CD14-positive monocyte (primary cell): ENCODE measurements around the gene AJAP1. TPM values are rescaled to one million over a fixed set of nuclear protein-coding genes. Genes with fewer than 3 reads are reported as not detected.

Experiments used
- DNase-seq, 3 donors: peaks; one replicate each; pipeline ENCODE4 v3.0.0-alpha.2; 2011 to 2022
- H2AFZ ChIP-seq: 2 replicates; pipeline ENCODE4 v1.6.0; 2012; ENCODE audit warnings: mild to moderate bottlenecking, low read depth, low read length, inconsistent platforms; ENCODE audit not compliant: insufficient read depth, poor library complexity, severe bottlenecking
- H3K27ac ChIP-seq, 2 donors: 1 replicate in 1 of 2; 2 replicates in 1 of 2; pipeline ENCODE4 v1.5.1; 2012 to 2013; ENCODE audit warnings: low read length in 2 of 2, control low read depth in 1 of 2, inconsistent platforms in 1 of 2, low read depth in 1 of 2, mild to moderate bottlenecking in 1 of 2
- H3K27me3 ChIP-seq, 2 donors: one replicate each; pipeline versions ENCODE4 v1.6.0 to v1.6.1; 2011 to 2013; ENCODE audit warnings: low read length in 2 of 2; ENCODE audit not compliant: control insufficient read depth in 2 of 2, insufficient read depth in 2 of 2
- H3K36me3 ChIP-seq, 2 donors: replicated peaks in 1 of 2; 1 replicate in 1 of 2; 2 replicates in 1 of 2; pipeline versions ENCODE4 v1.5.1 to v1.6.1; 2012 to 2013; ENCODE audit warnings: low read length in 2 of 2, control low read depth in 1 of 2, inconsistent platforms in 1 of 2, mild to moderate bottlenecking in 1 of 2; ENCODE audit not compliant: insufficient read depth in 2 of 2, control insufficient read depth in 1 of 2
- H3K4me1 ChIP-seq, 2 donors: 1 replicate in 1 of 2; 2 replicates in 1 of 2; pipeline versions ENCODE4 v1.5.1 to v1.6.1; 2012 to 2013; ENCODE audit warnings: low read length in 2 of 2, control low read depth in 1 of 2, inconsistent platforms in 1 of 2, mild to moderate bottlenecking in 1 of 2, moderate library complexity in 1 of 2; ENCODE audit not compliant: insufficient read depth in 2 of 2, control insufficient read depth in 1 of 2
- H3K4me2 ChIP-seq: replicated peaks from 2 replicates; pipeline ENCODE3; 2012; ENCODE audit warnings: low read length, moderate library complexity, mild to moderate bottlenecking; ENCODE audit not compliant: poor library complexity, severe bottlenecking; ENCODE audit errors: extremely low read depth
- H3K4me3 ChIP-seq, 3 experiments: fragments of 200-600 bp in 1 of 3; sonication (generic) in 1 of 3; replicated peaks in 1 of 3; 1 replicate in 2 of 3; 2 replicates in 1 of 3; pipeline ENCODE4 v1.5.1; 2011 to 2013; ENCODE audit warnings: low read length in 3 of 3, mild to moderate bottlenecking in 3 of 3, control low read depth in 2 of 3, low read depth in 2 of 3, inconsistent platforms in 1 of 3, moderate library complexity in 1 of 3
- H3K79me2 ChIP-seq: 2 replicates; pipeline ENCODE4 v1.6.0; 2012; ENCODE audit warnings: mild to moderate bottlenecking, control low read depth, inconsistent platforms, low read length, moderate library complexity; ENCODE audit not compliant: insufficient read depth
- H3K9ac ChIP-seq: 2 replicates; pipeline ENCODE4 v1.6.0; 2017; ENCODE audit warnings: low read length, mild to moderate bottlenecking; ENCODE audit not compliant: insufficient read depth, poor library complexity, severe bottlenecking
- H3K9me3 ChIP-seq, 2 donors: replicated peaks in 1 of 2; 1 replicate in 1 of 2; 2 replicates in 1 of 2; pipeline versions ENCODE4 v1.5.1 to v1.6.1; 2012 to 2013; ENCODE audit warnings: low read length in 2 of 2, control low read depth in 1 of 2; ENCODE audit not compliant: control insufficient read depth in 1 of 2, insufficient read depth in 1 of 2
- H4K20me1 ChIP-seq: 2 replicates; pipeline ENCODE4 v1.6.0; 2012; ENCODE audit warnings: mild to moderate bottlenecking, low read length, control low read depth, moderate library complexity; ENCODE audit not compliant: insufficient read depth
- H3K27ac Mint-ChIP-seq, 7 donors: one replicate each; pipeline ENCODE4 v1.8.0; 2020; ENCODE audit warnings: mild to moderate bottlenecking in 7 of 7, mixed read lengths in 7 of 7, moderate library complexity in 6 of 7, inconsistent platforms in 2 of 7
- H3K27me3 Mint-ChIP-seq, 3 donors: one replicate each; pipeline ENCODE4 v1.8.0; 2021 to 2022; ENCODE audit warnings: low read depth in 3 of 3, mild to moderate bottlenecking in 3 of 3, mixed read lengths in 3 of 3, moderate library complexity in 3 of 3, inconsistent platforms in 1 of 3
- H3K36me3 Mint-ChIP-seq, 2 donors: one replicate each; pipeline ENCODE4 v1.8.0; 2020; ENCODE audit warnings: mixed read lengths in 2 of 2, inconsistent platforms in 1 of 2, mild to moderate bottlenecking in 1 of 2
- H3K4me1 Mint-ChIP-seq: one replicate; pipeline ENCODE4 v1.8.0; 2020; ENCODE audit warnings: mild to moderate bottlenecking, mixed read lengths
- H3K4me3 Mint-ChIP-seq, 2 donors: one replicate each; pipeline ENCODE4 v1.8.0; 2020; ENCODE audit warnings: mild to moderate bottlenecking in 2 of 2, mixed read lengths in 2 of 2, moderate library complexity in 1 of 2
- H3K9me3 Mint-ChIP-seq, 7 donors: one replicate each; pipeline ENCODE4 v1.8.0; 2020 to 2022; ENCODE audit warnings: mixed read lengths in 7 of 7, mild to moderate bottlenecking in 6 of 7, moderate library complexity in 6 of 7, inconsistent platforms in 2 of 7
- WGBS: methylation state at CpG from one replicate; pipeline ENCODE4 v1.1.5; 2013; ENCODE audit warnings: missing lambda C conversion rate; ENCODE audit not compliant: insufficient coverage; 5-methylcytosine and 5-hydroxymethylcytosine counted together
- intact Hi-C, 2 donors: fragments of 100-400 bp; cut with micrococcal nuclease; formaldehyde crosslinking; loops; one replicate each; pipeline versions ENCODE4 v1.15.0 to v1.15.1; 2023
- polyA plus RNA-seq, 3 donors: library from polyadenylated mRNA; depleted of rRNA in 1 of 3; unstranded in 2 of 3; stranded (reverse) in 1 of 3; fragments of 300-500 nt in 2 of 3; fragments of >200 nt in 1 of 3; fragmentation: Illumina TruSeq in 2 of 3; gene quantifications; 1 replicate in 2 of 3; 2 replicates in 1 of 3; pipeline ENCODE4 v1.2.3, GENCODE V29; 2012 to 2021
- TF ChIP-seq, protein P1 (sequence below): fragments of 200-600 bp; IDR thresholded peaks from one replicate; pipeline ENCODE4 v1.8.0; 2022; ENCODE audit warnings: antibody characterized with exemption, mild to moderate bottlenecking

The AJAP1 gene
- polyA plus RNA-seq, 3 donors, result not detected

DNA sequence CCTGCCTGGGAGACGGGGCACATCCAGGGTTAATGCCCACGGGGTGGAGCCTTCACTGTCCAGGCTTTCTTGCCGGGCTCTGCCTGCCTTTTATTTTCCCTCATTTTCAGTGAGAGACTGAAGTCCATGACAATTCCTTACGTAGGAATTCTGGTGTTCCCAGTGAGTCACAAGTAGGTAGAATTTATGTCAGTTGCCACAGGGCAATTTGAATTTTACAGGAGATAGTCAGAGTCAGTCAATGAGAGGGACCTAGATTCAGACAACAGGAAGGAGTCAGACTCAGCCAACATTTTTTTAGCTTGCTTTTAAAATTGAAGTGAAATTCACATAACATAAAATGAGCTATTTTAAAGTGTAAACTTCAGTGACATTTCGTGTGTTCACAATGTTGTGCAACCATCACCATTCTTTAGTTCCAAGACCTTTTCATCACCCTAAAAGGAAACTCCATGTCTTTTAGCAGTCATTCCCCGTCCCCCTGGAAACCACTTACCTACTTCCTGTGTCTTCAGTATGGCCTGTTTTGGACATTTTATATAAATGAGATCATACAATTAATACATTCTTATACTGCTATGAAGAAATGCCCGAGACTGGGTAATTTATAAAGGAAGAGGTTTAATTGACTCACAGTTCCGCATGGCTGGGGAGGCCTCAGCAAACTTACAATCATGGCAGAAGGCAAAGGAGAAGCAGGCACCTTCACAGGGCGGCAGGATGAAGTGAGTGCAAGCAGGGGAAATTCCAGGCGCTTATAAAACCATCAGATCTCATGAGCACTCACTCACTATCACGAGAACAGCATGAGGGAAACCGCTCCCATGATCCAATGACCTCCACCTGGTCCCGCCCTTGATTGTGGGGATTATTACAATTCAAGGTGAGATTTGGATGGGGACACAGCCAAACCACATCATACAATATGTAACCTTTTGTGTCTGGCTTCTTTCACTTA lies 14.6 kb downstream of the AJAP1 start:
- 61% methylated on average over 4 of the region's 13 CpGs for WGBS
- peaks cover 4 to 12% (median 9%) of the 10 kb centered on the region in 3 donors for H3K27me3 Mint-ChIP-seq
- Histone ChIP-seq H3K4me3 (no peak overlapping the region), H3K4me1 (no peaks in the 10 kb centered on the region), H2AFZ (no peak overlapping the region), H3K9me3 (peaks cover 0 to 5% of the 10 kb centered on the region in 2 donors), H3K27ac (no peak overlapping the region), H3K36me3 (no peaks in the 10 kb centered on the region), H3K4me2 (no peak overlapping the region), H3K9ac (no peak overlapping the region), H3K79me2 (no peaks in the 10 kb centered on the region), H3K27me3 (no peaks in the 10 kb centered on the region), H4K20me1 (no peaks in the 10 kb centered on the region)
- TF ChIP-seq, protein P1, sequence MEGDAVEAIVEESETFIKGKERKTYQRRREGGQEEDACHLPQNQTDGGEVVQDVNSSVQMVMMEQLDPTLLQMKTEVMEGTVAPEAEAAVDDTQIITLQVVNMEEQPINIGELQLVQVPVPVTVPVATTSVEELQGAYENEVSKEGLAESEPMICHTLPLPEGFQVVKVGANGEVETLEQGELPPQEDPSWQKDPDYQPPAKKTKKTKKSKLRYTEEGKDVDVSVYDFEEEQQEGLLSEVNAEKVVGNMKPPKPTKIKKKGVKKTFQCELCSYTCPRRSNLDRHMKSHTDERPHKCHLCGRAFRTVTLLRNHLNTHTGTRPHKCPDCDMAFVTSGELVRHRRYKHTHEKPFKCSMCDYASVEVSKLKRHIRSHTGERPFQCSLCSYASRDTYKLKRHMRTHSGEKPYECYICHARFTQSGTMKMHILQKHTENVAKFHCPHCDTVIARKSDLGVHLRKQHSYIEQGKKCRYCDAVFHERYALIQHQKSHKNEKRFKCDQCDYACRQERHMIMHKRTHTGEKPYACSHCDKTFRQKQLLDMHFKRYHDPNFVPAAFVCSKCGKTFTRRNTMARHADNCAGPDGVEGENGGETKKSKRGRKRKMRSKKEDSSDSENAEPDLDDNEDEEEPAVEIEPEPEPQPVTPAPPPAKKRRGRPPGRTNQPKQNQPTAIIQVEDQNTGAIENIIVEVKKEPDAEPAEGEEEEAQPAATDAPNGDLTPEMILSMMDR, result no peak
- H3K27ac Mint-ChIP-seq, result no peak overlapping the region
- H3K4me1 Mint-ChIP-seq, result no peaks in the 10 kb centered on the region
- no peak for DNase-seq
- no peaks in the 10 kb centered on the region for H3K36me3 Mint-ChIP-seq
- no peak overlapping the region for H3K4me3 Mint-ChIP-seq
- H3K9me3 Mint-ChIP-seq, result peaks cover 2 to 10% (median 4%) of the 10 kb centered on the region in 7 donors
- intact Hi-C loops, result no loop called here

DNA sequence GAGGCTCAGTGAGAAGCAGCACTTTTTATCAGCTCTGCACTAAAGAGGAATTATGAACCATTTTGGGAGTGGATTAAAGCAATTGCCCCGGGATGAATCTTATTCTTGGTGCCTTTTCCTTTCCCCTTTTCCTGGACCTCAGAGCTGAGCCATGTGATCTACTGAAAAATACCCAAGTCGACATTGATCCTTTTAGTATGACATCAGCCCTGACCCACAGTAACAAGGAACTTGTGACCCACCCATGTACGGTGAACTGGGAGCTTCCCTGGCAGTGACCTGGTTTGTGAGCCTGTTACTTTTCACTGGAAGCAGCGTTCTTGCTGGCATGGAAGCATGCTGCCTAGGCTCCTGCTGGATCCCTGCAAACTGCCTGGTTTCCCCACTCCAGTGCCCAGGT lies 15.9 kb downstream of the AJAP1 start:
- Histone ChIP-seq H2AFZ (no peak overlapping the region), H3K79me2 (no peaks in the 10 kb centered on the region), H3K4me3 (no peak overlapping the region), H3K27me3 (no peaks in the 10 kb centered on the region), H3K36me3 (no peaks in the 10 kb centered on the region), H3K4me2 (no peak overlapping the region), H3K4me1 (no peaks in the 10 kb centered on the region), H4K20me1 (no peaks in the 10 kb centered on the region), H3K27ac (no peak overlapping the region), H3K9me3 (peaks cover 0 to 5% of the 10 kb centered on the region in 2 donors), H3K9ac (no peak overlapping the region)
- H3K4me3 Mint-ChIP-seq, result no peak overlapping the region
- H3K27me3 Mint-ChIP-seq, result peaks cover 4 to 10% (median 9%) of the 10 kb centered on the region in 3 donors
- 75% methylated on average over 4 of the region's 4 CpGs for WGBS
- intact Hi-C loops, result no loop called here
- TF ChIP-seq, protein P1, result no peak
- H3K4me1 Mint-ChIP-seq, result no peaks in the 10 kb centered on the region
- H3K36me3 Mint-ChIP-seq, result no peaks in the 10 kb centered on the region
- H3K27ac Mint-ChIP-seq, result no peak overlapping the region
- no peak for DNase-seq
- peaks cover 2 to 10% (median 4%) of the 10 kb centered on the region in 7 donors for H3K9me3 Mint-ChIP-seq
